Neutrophil (primary cell): ENCODE measurements around the gene TYMP.

ENCODE experiments used
- H3K27ac ChIP-seq: fragments of 200-600 bp; sonication (generic); 2 replicates; pipeline ENCODE4 v1.5.1; 2016; ENCODE audit warnings: mild to moderate bottlenecking, moderate library complexity
- H3K27me3 ChIP-seq: fragments of 200-600 bp; sonication (generic); 2 replicates; pipeline ENCODE4 v1.6.0; 2016; ENCODE audit warnings: mild to moderate bottlenecking
- H3K36me3 ChIP-seq: fragments of 200-600 bp; sonication (generic); 2 replicates; pipeline ENCODE4 v1.5.1; 2017
- H3K4me1 ChIP-seq, 2 experiments: fragments of 200-600 bp in 1 of 2; sonication (generic) in 1 of 2; 1 replicate in 1 of 2; 2 replicates in 1 of 2; pipeline versions ENCODE4 v1.5.1 to v1.6.1; 2013 to 2016; ENCODE audit warnings: low read depth in 1 of 2, low read length in 1 of 2, mild to moderate bottlenecking in 1 of 2, moderate library complexity in 1 of 2; ENCODE audit not compliant: control insufficient read depth in 1 of 2, insufficient read depth in 1 of 2
- H3K4me3 ChIP-seq, 2 experiments: fragments of 200-600 bp in 1 of 2; sonication (generic) in 1 of 2; 1 replicate in 1 of 2; 2 replicates in 1 of 2; pipeline ENCODE4 v1.5.1; 2013 to 2016; ENCODE audit warnings: low read depth in 1 of 2, low read length in 1 of 2, mild to moderate bottlenecking in 1 of 2, moderate library complexity in 1 of 2
- H3K9me3 ChIP-seq: fragments of 200-600 bp; sonication (generic); 2 replicates; pipeline ENCODE4 v1.5.1; 2016
- TF ChIP-seq, protein P1 (sequence below): fragments of 200-600 bp; sonication (generic); IDR thresholded peaks from 2 replicates; pipeline ENCODE4 v1.5.1; 2016; ENCODE audit warnings: antibody characterized with exemption

The TYMP gene

DNA sequence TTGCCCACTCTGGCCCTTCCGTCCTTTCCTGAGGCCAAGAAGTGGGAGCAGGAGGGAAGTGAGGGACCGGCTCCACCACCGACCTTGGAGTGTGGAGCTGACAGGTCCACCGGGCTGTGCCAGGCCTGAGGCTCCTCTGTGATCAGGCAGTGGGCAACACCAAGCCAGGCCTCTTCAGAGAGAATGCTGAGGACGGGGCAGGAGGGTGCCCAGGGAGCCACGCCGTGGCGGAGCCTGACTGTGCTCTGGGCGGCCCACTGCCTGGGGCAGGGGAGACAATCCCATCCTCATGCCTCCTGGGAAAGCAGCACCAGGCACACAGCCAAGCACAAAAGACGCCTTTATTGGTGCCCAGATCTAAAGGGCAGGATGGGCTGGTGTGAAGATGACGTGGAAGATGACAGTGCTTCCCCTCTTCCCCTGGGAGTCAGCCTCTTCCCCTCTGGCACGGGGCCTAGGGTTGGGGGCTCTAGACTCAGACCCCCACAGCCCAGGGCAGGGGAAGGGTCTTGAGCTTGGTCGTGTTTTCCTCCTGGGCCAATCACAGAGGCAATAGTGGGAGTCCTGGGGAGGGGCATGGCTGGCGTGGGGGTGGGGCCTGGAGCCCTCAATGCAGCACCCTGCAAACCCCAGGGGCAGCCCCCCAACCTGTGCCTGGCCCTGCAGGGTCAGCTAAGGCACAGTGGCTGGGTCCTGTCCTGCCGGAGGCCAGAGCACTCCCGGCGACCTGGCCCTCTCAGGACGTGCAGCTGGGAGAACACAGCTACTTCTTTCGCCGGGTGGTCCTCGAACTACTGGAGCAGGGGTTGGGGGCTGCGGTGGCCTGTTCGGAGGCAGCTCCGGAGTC is 27.0 kb downstream of the TYMP start:
- Histone ChIP-seq H3K4me3 (no peak overlapping the region), H3K9me3 (no peaks in the 10 kb centered on the region), H3K27me3 (no peaks in the 10 kb centered on the region), H3K4me1 (peaks cover 11% of the 10 kb centered on the region in 2 experiments), H3K27ac (peak overlapping the region; percentile 10), H3K36me3 (peaks cover 47% of the 10 kb centered on the region)
- TF ChIP-seq, protein P1, sequence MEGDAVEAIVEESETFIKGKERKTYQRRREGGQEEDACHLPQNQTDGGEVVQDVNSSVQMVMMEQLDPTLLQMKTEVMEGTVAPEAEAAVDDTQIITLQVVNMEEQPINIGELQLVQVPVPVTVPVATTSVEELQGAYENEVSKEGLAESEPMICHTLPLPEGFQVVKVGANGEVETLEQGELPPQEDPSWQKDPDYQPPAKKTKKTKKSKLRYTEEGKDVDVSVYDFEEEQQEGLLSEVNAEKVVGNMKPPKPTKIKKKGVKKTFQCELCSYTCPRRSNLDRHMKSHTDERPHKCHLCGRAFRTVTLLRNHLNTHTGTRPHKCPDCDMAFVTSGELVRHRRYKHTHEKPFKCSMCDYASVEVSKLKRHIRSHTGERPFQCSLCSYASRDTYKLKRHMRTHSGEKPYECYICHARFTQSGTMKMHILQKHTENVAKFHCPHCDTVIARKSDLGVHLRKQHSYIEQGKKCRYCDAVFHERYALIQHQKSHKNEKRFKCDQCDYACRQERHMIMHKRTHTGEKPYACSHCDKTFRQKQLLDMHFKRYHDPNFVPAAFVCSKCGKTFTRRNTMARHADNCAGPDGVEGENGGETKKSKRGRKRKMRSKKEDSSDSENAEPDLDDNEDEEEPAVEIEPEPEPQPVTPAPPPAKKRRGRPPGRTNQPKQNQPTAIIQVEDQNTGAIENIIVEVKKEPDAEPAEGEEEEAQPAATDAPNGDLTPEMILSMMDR = no peak

DNA sequence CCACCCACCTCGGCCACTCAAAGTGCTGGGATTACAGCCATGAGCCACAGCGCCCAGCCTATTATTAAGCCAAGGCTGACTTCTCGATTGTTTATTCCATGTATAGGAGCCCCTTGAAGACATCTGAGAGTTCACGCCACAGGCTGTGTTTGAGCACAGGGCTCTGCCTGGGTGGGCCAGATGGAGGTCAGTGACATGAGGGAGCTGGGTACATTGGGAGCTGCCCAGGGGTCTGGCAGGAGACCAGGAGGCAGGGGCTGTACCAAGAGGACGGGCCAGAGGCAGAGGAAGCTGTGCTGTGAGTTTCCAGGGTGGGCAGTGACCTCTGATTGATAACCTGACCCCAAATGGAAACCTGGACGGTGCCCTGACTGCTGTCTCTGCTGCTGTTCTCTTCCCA is 27.7 kb downstream of the TYMP start:
- H3K27ac ChIP-seq = peak overlapping the region; percentile 10
- peaks cover 1% of the 10 kb centered on the region for H3K27me3 ChIP-seq
- peaks cover 8 to 9% of the 10 kb centered on the region in 2 experiments for H3K4me1 ChIP-seq
- H3K36me3 ChIP-seq = peaks cover 47% of the 10 kb centered on the region
- H3K9me3 ChIP-seq = no peaks in the 10 kb centered on the region
- TF ChIP-seq, protein P1 = no peak
- H3K4me3 ChIP-seq = no peak overlapping the region

DNA sequence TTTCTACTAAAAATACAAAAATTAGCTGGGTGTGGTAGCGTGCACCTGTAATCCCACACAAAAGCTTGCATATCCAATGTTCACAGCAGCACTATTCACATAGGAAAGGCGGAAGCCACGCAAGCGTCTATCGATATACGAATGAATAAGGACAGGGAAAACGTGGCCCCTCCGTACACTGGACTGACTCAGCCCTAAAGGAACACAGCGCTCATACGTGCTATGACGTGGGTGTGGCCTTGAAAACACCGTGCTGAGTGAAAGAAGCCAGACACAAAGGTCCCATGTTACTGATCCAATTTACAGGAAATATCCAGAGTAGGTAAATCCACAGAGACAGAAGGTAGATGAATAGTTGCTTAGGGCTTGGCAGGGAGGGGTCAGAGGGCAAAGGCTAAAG is 29.4 kb downstream of the TYMP start:
- peaks cover 3% of the 10 kb centered on the region for H3K27me3 ChIP-seq
- H3K4me1 ChIP-seq = no peaks in the 10 kb centered on the region
- H3K27ac ChIP-seq = no peak overlapping the region
- TF ChIP-seq, protein P1 = no peak
- H3K9me3 ChIP-seq = no peaks in the 10 kb centered on the region
- no peak overlapping the region for H3K4me3 ChIP-seq
- peaks cover 33% of the 10 kb centered on the region for H3K36me3 ChIP-seq

DNA sequence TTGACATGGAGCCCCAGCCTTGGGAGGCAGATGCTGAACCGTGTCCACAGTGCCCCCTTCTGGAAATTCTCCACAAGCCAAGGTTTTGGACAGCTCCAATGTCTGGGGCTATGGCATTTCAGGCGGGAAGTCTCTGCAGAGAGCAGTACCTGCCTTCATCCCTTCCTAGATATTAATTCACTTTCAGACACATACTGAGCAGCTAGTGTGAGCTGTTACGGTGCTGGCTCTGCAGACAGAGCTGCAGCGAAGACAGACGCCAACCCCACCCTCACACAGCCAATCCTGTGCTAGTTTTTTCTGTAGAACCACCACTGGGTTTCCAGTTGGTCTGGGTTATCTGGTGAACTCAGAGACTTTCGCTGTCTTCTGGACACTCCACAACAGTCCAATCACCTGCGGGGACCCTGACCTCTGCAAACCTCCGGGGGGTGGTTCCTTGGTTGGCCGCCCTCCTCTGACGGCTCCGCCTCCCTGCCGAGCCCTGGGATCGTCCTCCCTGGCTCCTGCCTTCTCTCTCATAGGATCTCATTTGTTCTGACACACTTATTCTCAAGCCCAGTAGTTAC is 31.4 kb downstream of the TYMP start:
- Histone ChIP-seq H3K4me3 (no peak overlapping the region), H3K27ac (no peak overlapping the region), H3K4me1 (no peaks in the 10 kb centered on the region), H3K36me3 (peaks cover 15% of the 10 kb centered on the region), H3K27me3 (peaks cover 3% of the 10 kb centered on the region), H3K9me3 (no peaks in the 10 kb centered on the region)
- TF ChIP-seq, protein P1 = peak; percentile 38

DNA sequence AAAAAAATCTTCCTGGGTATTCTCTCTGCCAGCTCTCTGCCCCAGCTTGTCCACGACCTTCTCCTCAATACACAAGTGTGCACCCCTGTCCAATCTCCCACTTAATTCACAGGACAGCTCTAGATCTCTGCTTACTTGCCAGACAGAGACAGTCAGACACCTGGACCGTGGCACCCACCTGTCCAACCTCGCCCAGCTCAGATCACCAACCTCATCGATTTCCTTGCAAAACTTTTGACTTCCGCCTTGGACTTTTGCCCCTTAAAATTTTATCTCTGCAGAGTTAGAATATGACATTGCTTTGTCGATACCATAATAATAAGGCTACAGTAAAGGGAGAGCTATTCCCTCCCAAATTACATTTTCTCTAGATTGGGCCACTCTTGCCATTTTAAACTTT is 32.7 kb downstream of the TYMP start:
- H3K4me3 ChIP-seq = no peak overlapping the region
- no peak overlapping the region for H3K27ac ChIP-seq
- H3K27me3 ChIP-seq = peaks cover 3% of the 10 kb centered on the region
- TF ChIP-seq, protein P1 = no peak
- no peaks in the 10 kb centered on the region for H3K4me1 ChIP-seq
- no peaks in the 10 kb centered on the region for H3K9me3 ChIP-seq
- H3K36me3 ChIP-seq = peaks cover 2% of the 10 kb centered on the region
